K562 (cell line): ENCODE data around the gene CCDC73. TPM values are rescaled to one million over a fixed set of nuclear protein-coding genes. Genes with fewer than 3 reads are reported as not detected.

ENCODE experiments used
- ATAC-seq: fragments of 200-7000 bp; cut with Tn5 transposase; 3 replicates; pipeline ENCODE4 v1.9.1; 2020; ENCODE audit warnings: moderate library complexity
- BruUV-seq: library from RNA; stranded (reverse); fragments of 400-500 nt; replicated peaks from 2 replicates; lab custom pipeline; 2021; lab: Mats Ljungman, UMichigan
- CTCF ChIA-PET: fragments of 300-600 bp; formaldehyde crosslinking; extraction: SDS; loops from one replicate; lab custom pipeline; 2021; ENCODE audit warnings: low intra/inter-chr PET ratio; lab: Yijun Ruan, JAX
- POLR2A ChIA-PET: fragments of 300-600, 350-650 bp; sonication (Branson Sonifier 250); formaldehyde crosslinking; extraction: SDS; loops from one replicate; lab custom pipeline; 2021; ENCODE audit warnings: antibody characterized with exemption, inconsistent platforms; lab: Yijun Ruan, JAX
- DNase-seq, 4 experiments: peaks; one replicate each; pipeline versions ENCODE4 v3.0.0 to v3.0.0-alpha.2; 2011 to 2018; ENCODE audit warnings: low spot score in 3 of 4, mixed read lengths in 3 of 4; ENCODE audit errors: extremely low read depth in 1 of 4
- FAIRE-seq: peaks from 2 replicates; lab custom pipeline; 2011; peaks lifted over from hg19 to GRCh38; lab: Jason Lieb, UNC
- H2AFZ ChIP-seq: 2 replicates; pipeline ENCODE4 v1.6.0; 2011; ENCODE audit warnings: low read depth, low read length, control low read depth, inconsistent platforms
- H3K27ac ChIP-seq: fragments of 200-600 bp; 3 replicates; pipeline ENCODE4 v1.8.0; 2011; ENCODE audit warnings: low read depth, mild to moderate bottlenecking, control low read depth, inconsistent platforms, low read length, moderate library complexity, mixed read lengths; ENCODE audit errors: extremely low read depth
- H3K27me3 ChIP-seq, 2 experiments: fragments of 300-600 bp in 1 of 2; 2 replicates in 1 of 2; 3 replicates in 1 of 2; pipeline versions ENCODE4 v1.6.0 to v1.8.0; 2011; ENCODE audit warnings: inconsistent platforms in 2 of 2, low read length in 2 of 2, mild to moderate bottlenecking in 1 of 2, mixed read lengths in 1 of 2, moderate library complexity in 1 of 2; ENCODE audit not compliant: control insufficient read depth in 2 of 2, insufficient read depth in 2 of 2
- H3K36me3 ChIP-seq: fragments of 300-600 bp; 3 replicates; pipeline ENCODE4 v1.8.0; 2011; ENCODE audit warnings: mild to moderate bottlenecking, low read length, inconsistent platforms; ENCODE audit not compliant: control insufficient read depth, insufficient read depth
- H3K4me1 ChIP-seq, 2 experiments: fragments of 200-600 bp in 1 of 2; replicated peaks in 1 of 2; 2 replicates in 1 of 2; 3 replicates in 1 of 2; pipeline versions ENCODE4 v1.5.1 to v1.8.0; 2011; ENCODE audit warnings: inconsistent platforms in 2 of 2, low read length in 2 of 2, mild to moderate bottlenecking in 1 of 2, mixed read lengths in 1 of 2, moderate library complexity in 1 of 2; ENCODE audit not compliant: control insufficient read depth in 2 of 2, insufficient read depth in 2 of 2
- H3K4me2 ChIP-seq: 2 replicates; pipeline ENCODE4 v1.6.1; 2011; ENCODE audit warnings: low read length, control low read depth, inconsistent platforms, mixed read lengths; ENCODE audit not compliant: insufficient read depth
- H3K4me3 ChIP-seq: fragments of 200-600 bp; sonication (generic), shearing (Covaris generic); 2 replicates; pipeline ENCODE4 v1.5.1; 2016; ENCODE audit warnings: control low read depth, inconsistent platforms
- H3K79me2 ChIP-seq: fragments of 200-600 bp; 3 replicates; pipeline ENCODE4 v1.8.0; 2011; ENCODE audit warnings: low read length, inconsistent platforms; ENCODE audit not compliant: control insufficient read depth, insufficient read depth
- H3K9ac ChIP-seq, 2 experiments: 2 replicates each; pipeline versions ENCODE4 v1.6.0 to v1.6.1; 2011; ENCODE audit warnings: low read depth in 2 of 2, low read length in 2 of 2, control low read depth in 1 of 2, inconsistent platforms in 1 of 2, mild to moderate bottlenecking in 1 of 2, mixed read lengths in 1 of 2; ENCODE audit not compliant: insufficient read depth in 1 of 2
- H3K9me1 ChIP-seq: one replicate; pipeline ENCODE4 v1.6.0; 2011; ENCODE audit warnings: inconsistent platforms, mild to moderate bottlenecking, low read length, moderate library complexity; ENCODE audit not compliant: control insufficient read depth, insufficient read depth
- H3K9me3 ChIP-seq: replicated peaks from 2 replicates; pipeline ENCODE4 v1.5.1; 2011; ENCODE audit warnings: low read depth, low read length, inconsistent platforms; ENCODE audit not compliant: control insufficient read depth, insufficient read depth
- H4K20me1 ChIP-seq: replicated peaks from 2 replicates; pipeline ENCODE4 v1.6.1; 2011; ENCODE audit warnings: low read length, inconsistent platforms, mixed read lengths; ENCODE audit not compliant: control insufficient read depth, insufficient read depth
- CBFA2T3 ChIP-seq: fragments of 450-650 bp; IDR thresholded peaks from 2 replicates; pipeline ENCODE4 v1.6.1; 2017
- CCNT2 ChIP-seq: IDR thresholded peaks from 2 replicates; pipeline ENCODE4 v1.6.1; 2011; ENCODE audit warnings: borderline replicate concordance, low read depth, mild to moderate bottlenecking, moderate library complexity, mixed read lengths, low read length; ENCODE audit not compliant: insufficient read length; ENCODE audit errors: extremely low read depth
- HCFC1 ChIP-seq: IDR thresholded peaks from 2 replicates; pipeline ENCODE4 v1.6.1; 2012; ENCODE audit warnings: low read depth, low read length, improper control_type of control experiment
- L3MBTL2 ChIP-seq: fragments of 450-650 bp; IDR thresholded peaks from 2 replicates; pipeline ENCODE4 v1.6.1; 2016; ENCODE audit warnings: mild to moderate bottlenecking, moderate library complexity
- NFE2L1 ChIP-seq: fragments of 450-650 bp; IDR thresholded peaks from 2 replicates; pipeline ENCODE4 v1.6.1; 2016; ENCODE audit warnings: missing genetic modification characterization, low read depth, mild to moderate bottlenecking, missing compliant biosample characterization, moderate library complexity, borderline replicate concordance
- NRF1 ChIP-seq, 2 experiments: fragments of 450-650 bp; IDR thresholded peaks in 1 of 2; conservative IDR thresholded peaks in 1 of 2; 2 replicates each; pipeline ENCODE4 v1.6.1; 2014; ENCODE audit warnings: mild to moderate bottlenecking in 2 of 2
- POLR3A ChIP-seq: IDR thresholded peaks from 2 replicates; pipeline ENCODE4 v1.6.1; 2011; ENCODE audit warnings: borderline replicate concordance, mild to moderate bottlenecking, moderate library complexity; ENCODE audit not compliant: insufficient read length, insufficient read depth; ENCODE audit errors: extremely low read depth
- SAP30 ChIP-seq: fragments of 200-600 bp; sonication (generic); IDR thresholded peaks from 2 replicates; pipeline ENCODE4 v1.6.1; 2012; ENCODE audit warnings: borderline replicate concordance, low read depth, mild to moderate bottlenecking, moderate library complexity, low read length, control low read depth, inconsistent platforms; ENCODE audit not compliant: insufficient read depth, poor library complexity, severe bottlenecking
- XRCC4 ChIP-seq: IDR thresholded peaks from one replicate; pipeline ENCODE4 v1.6.1; 2011; ENCODE audit not compliant: insufficient read depth, insufficient read length; ENCODE audit errors: extremely low read depth
- WGBS: fragments of 100-300 bp; shearing (Covaris generic); methylation state at CpG from one replicate; pipeline ENCODE4 v1.1.6; 2016; ENCODE audit warnings: low coverage, mixed read lengths; ENCODE audit not compliant: insufficient coverage; ENCODE audit errors: missing lambda C conversion rate; 5-methylcytosine and 5-hydroxymethylcytosine counted together
- in situ Hi-C: fragments of 300-500 bp; cut with MboI; formaldehyde crosslinking; loops from 4 replicates; pipeline ENCODE4 v1.15.0; 2018; ENCODE audit warnings: inconsistent platforms, mixed read lengths
- intact Hi-C: fragments of 100-400 bp; cut with micrococcal nuclease; formaldehyde crosslinking; loops from 2 replicates; pipeline ENCODE4 v1.14.2; 2022
- polyA plus RNA-seq, 8 experiments: library from polyadenylated mRNA; depleted of rRNA in 4 of 8; stranded (reverse) in 5 of 8; unstranded in 3 of 8; fragments of >200 nt; fragmentation: Nextera tagmentation in 2 of 8; fragmentation: Illumina TruSeq in 1 of 8; extraction: Ambion mirVana in 2 of 8; extraction: Trizol in 1 of 8; gene quantifications; 2 replicates each; pipeline versions ENCODE4 v1.2.1 to v1.2.3, GENCODE V29; 2011 to 2014; ENCODE audit warnings: inconsistent platforms in 1 of 8, missing spikeins in 1 of 8
- total RNA-seq, 7 experiments: library from RNA; depleted of rRNA in 6 of 7; stranded (reverse); fragments of >200 nt in 6 of 7; fragmentation: Illumina TruSeq in 2 of 7; extraction: Trizol in 2 of 7; gene quantifications; 2 replicates each; pipeline versions ENCODE4 v1.2.1 to v1.2.3, GENCODE V29; 2011 to 2021; ENCODE audit warnings: low replicate concordance in 1 of 7
- TF ChIP-seq, protein P1 (sequence below): fragments of 450-650 bp; IDR thresholded peaks from 2 replicates; pipeline ENCODE4 v1.6.1; 2016; ENCODE audit warnings: mild to moderate bottlenecking, moderate library complexity

Gene CCDC73
- total and polyA plus RNA-seq, 9 of the 15 experiments (the other 6 are each of a cell fraction or from before 2014, with no cell fraction given), result 0.20 to 0.21 TPM; not detected in 7

DNA sequence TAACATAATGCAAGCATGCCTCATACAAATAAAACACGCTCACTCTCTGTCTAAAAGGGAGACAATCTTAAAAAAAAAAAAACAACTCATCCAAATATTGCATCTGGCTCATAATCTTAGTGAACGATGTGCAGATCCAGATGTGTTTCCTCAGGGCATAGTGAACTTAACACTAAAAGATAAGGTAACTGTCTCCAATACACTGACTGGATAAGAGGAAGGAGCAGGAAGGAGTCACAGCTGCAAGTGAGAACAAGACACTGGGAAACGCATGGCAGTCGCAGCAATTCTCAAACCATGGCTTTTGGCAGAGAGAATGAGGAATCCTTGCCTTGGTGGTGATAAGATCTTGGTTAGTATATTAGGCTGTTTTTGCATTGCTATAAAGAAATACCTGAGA is 220.0 kb downstream of the CCDC73 start:
- no peak overlapping the region for H3K4me3 ChIP-seq

More for the DNA sequence above, 220.0 kb downstream of the CCDC73 start:
- peaks cover 0 to 10% of the 10 kb centered on the region in 2 experiments; a peak in 3 of 5 replicates for H3K4me1 ChIP-seq
- POLR2A ChIA-PET, result interaction anchor here (2.0 kb wide), 1 partner anchor 9 kb away, joined by 9 read pairs; the partner anchor contains the start of gene EIF3M
- ATAC-seq (no peak), FAIRE-seq (no peak), DNase-seq (no peak)
- no peak overlapping the region for H3K27ac ChIP-seq
- in situ Hi-C loops, result no loop called here
- BruUV-seq, result no TSS peak
- peak overlapping the region; percentile 74; the same call in 1 of the 2 replicates for H2AFZ ChIP-seq
- intact Hi-C loops, result no loop called here
- H3K79me2 ChIP-seq, result no peaks in the 10 kb centered on the region
- CTCF ChIA-PET, result no interaction called here
- H3K27me3 ChIP-seq, result no peaks in the 10 kb centered on the region
- H3K4me2 ChIP-seq, result no peak overlapping the region
- TF ChIP-seq XRCC4 (no peak), HCFC1 (no peak), NRF1 (conservative IDR thresholded peaks at IDR 0.05 in 1 of 2, IDR thresholded peaks at IDR 0.05 in 1 of 2) (no peak), NFE2L1 (no peak), POLR3A (no peak), CBFA2T3 (peak; percentile 28; the same call in 1 of the 2 replicates), SAP30 (no peak), L3MBTL2 (peak; percentile 18; the same call in 1 of the 2 replicates), CCNT2 (no peak)
- TF ChIP-seq, protein P1, sequence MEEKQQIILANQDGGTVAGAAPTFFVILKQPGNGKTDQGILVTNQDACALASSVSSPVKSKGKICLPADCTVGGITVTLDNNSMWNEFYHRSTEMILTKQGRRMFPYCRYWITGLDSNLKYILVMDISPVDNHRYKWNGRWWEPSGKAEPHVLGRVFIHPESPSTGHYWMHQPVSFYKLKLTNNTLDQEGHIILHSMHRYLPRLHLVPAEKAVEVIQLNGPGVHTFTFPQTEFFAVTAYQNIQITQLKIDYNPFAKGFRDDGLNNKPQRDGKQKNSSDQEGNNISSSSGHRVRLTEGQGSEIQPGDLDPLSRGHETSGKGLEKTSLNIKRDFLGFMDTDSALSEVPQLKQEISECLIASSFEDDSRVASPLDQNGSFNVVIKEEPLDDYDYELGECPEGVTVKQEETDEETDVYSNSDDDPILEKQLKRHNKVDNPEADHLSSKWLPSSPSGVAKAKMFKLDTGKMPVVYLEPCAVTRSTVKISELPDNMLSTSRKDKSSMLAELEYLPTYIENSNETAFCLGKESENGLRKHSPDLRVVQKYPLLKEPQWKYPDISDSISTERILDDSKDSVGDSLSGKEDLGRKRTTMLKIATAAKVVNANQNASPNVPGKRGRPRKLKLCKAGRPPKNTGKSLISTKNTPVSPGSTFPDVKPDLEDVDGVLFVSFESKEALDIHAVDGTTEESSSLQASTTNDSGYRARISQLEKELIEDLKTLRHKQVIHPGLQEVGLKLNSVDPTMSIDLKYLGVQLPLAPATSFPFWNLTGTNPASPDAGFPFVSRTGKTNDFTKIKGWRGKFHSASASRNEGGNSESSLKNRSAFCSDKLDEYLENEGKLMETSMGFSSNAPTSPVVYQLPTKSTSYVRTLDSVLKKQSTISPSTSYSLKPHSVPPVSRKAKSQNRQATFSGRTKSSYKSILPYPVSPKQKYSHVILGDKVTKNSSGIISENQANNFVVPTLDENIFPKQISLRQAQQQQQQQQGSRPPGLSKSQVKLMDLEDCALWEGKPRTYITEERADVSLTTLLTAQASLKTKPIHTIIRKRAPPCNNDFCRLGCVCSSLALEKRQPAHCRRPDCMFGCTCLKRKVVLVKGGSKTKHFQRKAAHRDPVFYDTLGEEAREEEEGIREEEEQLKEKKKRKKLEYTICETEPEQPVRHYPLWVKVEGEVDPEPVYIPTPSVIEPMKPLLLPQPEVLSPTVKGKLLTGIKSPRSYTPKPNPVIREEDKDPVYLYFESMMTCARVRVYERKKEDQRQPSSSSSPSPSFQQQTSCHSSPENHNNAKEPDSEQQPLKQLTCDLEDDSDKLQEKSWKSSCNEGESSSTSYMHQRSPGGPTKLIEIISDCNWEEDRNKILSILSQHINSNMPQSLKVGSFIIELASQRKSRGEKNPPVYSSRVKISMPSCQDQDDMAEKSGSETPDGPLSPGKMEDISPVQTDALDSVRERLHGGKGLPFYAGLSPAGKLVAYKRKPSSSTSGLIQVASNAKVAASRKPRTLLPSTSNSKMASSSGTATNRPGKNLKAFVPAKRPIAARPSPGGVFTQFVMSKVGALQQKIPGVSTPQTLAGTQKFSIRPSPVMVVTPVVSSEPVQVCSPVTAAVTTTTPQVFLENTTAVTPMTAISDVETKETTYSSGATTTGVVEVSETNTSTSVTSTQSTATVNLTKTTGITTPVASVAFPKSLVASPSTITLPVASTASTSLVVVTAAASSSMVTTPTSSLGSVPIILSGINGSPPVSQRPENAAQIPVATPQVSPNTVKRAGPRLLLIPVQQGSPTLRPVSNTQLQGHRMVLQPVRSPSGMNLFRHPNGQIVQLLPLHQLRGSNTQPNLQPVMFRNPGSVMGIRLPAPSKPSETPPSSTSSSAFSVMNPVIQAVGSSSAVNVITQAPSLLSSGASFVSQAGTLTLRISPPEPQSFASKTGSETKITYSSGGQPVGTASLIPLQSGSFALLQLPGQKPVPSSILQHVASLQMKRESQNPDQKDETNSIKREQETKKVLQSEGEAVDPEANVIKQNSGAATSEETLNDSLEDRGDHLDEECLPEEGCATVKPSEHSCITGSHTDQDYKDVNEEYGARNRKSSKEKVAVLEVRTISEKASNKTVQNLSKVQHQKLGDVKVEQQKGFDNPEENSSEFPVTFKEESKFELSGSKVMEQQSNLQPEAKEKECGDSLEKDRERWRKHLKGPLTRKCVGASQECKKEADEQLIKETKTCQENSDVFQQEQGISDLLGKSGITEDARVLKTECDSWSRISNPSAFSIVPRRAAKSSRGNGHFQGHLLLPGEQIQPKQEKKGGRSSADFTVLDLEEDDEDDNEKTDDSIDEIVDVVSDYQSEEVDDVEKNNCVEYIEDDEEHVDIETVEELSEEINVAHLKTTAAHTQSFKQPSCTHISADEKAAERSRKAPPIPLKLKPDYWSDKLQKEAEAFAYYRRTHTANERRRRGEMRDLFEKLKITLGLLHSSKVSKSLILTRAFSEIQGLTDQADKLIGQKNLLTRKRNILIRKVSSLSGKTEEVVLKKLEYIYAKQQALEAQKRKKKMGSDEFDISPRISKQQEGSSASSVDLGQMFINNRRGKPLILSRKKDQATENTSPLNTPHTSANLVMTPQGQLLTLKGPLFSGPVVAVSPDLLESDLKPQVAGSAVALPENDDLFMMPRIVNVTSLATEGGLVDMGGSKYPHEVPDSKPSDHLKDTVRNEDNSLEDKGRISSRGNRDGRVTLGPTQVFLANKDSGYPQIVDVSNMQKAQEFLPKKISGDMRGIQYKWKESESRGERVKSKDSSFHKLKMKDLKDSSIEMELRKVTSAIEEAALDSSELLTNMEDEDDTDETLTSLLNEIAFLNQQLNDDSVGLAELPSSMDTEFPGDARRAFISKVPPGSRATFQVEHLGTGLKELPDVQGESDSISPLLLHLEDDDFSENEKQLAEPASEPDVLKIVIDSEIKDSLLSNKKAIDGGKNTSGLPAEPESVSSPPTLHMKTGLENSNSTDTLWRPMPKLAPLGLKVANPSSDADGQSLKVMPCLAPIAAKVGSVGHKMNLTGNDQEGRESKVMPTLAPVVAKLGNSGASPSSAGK, result 0 out of 2 replicates have a peak, but pooled peaks have one; percentile 28
- TF ChIP-seq, all 486 proteins: peak for 3
- Histone ChIP-seq H3K9me1 (no peaks in the 10 kb centered on the region), H3K36me3 (no peaks in the 10 kb centered on the region), H3K9me3 (no peaks in the 10 kb centered on the region), H3K9ac (no peak overlapping the region), H4K20me1 (no peaks in the 10 kb centered on the region; the same call in 1 of the 2 replicates)
- WGBS, result 36% methylated on average over 4 of the region's 4 CpGs
